G401.6 (cell line): ENCODE data around the gene SLC4A11.
A peak's percentile ranks its signal among the peaks of the same experiment; 100 is the strongest.

Experiments
- FAIRE-seq: peaks from 2 replicates; lab custom pipeline; 2012; peaks lifted over from hg19 to GRCh38; lab: Jason Lieb, UNC

SLC4A11 gene

GRCh38 chr20:3245711-3246110 is 6.7 kb upstream of the SLC4A11 start:
- FAIRE-seq, result no peak

- FAIRE-seq, result peak; percentile 78
These were observed 6.2 kb upstream of the SLC4A11 start for GRCh38 chr20:3245156-3245555.

GRCh38 chr20:3244613-3245012 is 5.6 kb upstream of the SLC4A11 start:
- FAIRE-seq, result no peak

DNA sequence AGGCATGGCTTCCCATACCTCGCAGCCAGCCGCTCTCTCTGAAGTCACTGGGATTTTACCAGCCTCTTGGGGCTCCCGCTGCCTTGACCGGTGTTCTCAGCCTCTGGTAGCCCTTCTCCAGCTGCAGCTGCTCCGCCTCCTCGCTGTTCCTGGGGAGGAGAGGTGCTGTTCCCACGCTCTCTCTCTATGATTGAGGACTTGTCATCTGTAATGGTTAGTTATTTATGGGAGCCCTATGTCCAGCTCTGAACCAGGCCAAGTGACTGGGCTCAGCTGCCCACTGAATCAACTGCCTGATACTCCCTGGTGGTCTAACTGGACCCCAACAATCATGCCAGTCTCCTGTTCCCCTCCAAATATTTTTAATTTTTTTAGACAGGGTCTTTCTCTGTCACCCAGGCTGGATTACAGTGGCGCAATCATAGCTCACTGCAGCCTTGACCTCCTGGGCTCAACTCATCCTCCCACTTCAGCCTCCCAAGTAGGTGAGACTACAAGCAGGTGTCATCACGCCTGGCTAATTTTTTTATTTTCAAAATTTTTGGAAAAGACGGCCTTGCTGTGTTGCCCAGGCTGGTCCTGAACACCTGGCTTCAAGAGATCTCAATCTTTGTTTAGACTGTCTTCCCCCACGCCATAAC is 4.8 kb upstream of the SLC4A11 start:
- no peak for FAIRE-seq

GRCh38 chr20:3242172-3242692 is 3.2 kb upstream of the SLC4A11 start:
- FAIRE-seq, result no peak

DNA sequence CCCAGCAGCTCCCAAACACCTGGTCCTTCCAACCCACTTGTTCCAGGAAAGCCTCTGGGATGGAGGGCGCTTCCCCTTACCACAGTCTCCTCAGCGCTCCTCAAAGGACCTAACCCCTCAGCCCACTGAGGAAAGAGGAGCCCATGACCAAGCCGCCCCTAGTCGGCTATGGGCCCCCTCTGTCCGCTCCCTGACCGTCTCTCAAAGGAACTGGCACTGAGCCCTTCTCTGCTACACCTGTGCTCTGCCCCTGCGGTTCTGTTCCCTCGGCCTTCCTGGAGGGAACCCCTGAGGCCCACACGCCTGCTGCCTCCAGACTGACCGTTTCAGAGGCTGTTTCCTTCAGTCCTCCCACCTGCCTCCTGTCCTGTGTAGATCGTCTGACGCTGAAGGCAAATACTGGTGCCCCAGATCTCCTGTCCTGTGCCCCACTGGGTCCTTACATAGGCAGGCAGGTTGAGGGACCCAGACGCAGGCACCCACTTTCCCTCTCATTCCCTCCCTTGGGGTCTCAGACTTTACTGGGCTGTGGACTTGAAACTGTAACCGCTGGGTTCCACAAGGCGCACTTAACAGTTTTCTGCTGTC is 1.9 kb upstream of the SLC4A11 start:
- FAIRE-seq, result no peak

DNA sequence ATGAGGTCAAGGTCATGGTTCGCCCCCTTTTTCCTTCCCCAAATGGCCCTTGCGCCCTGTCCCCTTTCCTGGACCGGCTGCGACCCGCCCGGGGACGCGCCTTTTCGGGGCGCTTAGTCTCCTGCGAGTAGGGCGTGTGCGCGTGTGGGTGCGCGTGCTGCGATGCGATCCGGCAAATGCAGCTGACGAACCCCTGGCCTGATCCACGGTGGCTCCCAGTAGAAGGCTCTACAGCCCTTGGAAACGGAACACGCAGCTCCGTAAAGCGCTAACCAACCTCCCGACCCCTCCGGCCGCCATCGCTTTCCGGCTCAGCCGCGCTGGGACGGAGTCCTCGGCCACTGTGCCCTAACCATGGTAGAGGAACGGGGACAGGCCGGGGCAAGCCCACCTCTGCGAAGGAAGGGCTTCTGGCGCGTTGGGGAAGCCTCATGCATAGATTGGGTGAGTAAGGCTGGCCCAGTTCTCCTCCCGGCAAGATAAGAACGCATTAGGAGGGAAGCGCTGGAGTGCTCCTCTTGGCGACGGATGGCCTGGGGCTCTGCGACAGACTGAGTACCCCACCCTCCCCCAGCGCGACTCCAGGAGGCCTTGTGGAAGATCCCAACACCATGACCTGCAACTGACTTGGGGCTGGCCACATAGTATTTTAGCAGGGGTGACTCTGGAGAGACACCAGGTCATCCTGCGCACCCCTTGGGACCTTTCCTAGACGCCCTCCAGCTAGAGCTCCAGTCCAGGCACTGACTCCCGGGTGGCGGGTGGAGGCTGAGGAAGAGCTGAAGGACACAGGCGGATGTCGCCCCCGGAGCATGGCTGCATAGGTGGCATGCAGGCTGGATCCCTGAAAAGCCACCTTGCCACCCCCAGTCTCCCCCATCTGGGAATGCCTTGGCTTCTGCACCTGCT is 1.1 kb upstream of the SLC4A11 start:
- FAIRE-seq, result no peak

GRCh38 chr20:3238616-3239025 is 369 bp downstream of the SLC4A11 start:
- no peak for FAIRE-seq

DNA sequence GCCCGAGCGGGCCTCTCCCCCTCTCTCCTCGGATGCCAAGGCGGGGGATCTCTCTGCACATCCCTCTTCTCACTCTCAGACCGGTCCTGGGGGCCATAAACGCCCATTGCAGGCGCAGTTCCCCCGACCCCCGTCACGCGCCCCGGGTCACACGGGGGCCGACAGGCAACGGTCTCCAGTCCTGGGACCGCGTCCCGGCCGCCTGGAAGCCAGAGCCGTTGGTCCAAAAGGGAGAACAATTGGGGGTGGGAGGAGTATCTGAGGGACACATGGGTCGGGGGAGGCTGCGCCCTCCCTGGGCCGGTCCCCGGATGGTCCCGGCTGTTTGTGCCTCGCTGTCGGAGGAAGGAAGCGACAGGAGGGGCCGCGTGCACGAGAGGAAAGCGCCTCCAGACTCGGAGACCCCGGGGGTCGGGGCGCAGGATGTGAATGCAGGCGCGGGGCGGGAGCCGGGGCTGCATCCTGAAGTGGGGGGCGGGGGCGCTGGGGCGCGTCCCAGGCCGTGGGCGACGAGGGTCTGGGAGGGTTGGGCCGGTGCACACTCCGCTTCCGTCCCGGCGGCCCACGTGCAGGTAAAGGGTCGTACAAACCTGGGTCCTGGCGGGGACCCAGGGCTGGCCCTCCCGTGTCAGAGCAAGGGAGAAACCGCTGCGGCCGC is 903 bp downstream of the SLC4A11 start:
- no peak for FAIRE-seq

DNA sequence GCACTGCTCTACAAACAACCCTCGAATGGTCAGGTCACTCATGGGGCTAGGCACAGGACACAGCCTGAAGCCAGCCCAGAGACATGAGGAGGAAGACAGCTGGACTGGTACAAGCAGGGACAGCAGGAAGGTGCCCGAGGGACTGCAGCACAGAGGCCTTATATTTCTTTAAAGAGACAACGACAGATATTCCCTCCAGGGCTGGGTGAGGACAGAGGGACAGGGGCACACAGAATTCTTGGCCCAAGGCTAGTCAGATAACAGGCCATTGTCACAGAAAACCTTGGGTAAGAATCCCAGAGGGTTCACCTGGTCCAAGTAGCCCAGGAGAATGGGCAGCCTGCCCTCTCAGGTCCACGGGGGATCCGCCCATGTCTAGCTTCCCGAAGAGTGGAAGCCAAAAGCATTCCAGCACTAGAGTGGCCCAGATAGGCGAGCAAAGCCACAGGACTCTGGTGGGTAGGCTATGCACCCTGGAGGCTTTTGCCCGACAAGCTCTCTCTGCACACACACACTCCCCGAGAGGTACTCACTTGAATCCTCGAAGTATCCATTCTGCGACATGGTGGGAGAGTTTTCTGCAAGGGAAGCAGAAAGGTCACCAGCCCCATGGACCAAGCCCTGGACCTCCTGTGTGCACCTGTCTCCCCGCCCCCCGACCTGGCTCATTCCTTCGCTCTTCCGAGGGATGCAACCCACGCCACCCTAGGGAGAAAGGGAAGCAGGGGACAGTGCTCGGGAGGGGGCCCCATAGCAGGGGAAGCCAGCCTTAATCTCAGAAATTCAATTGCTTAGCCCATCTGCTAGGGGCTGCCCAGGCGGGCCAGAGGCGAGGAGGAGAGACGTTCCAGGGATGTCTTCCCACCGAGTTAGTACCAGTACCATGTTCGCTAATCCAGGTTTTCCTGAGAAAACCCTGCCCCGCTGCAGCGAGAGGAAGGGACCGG is 1.7 kb downstream of the SLC4A11 start:
- no peak for FAIRE-seq

DNA sequence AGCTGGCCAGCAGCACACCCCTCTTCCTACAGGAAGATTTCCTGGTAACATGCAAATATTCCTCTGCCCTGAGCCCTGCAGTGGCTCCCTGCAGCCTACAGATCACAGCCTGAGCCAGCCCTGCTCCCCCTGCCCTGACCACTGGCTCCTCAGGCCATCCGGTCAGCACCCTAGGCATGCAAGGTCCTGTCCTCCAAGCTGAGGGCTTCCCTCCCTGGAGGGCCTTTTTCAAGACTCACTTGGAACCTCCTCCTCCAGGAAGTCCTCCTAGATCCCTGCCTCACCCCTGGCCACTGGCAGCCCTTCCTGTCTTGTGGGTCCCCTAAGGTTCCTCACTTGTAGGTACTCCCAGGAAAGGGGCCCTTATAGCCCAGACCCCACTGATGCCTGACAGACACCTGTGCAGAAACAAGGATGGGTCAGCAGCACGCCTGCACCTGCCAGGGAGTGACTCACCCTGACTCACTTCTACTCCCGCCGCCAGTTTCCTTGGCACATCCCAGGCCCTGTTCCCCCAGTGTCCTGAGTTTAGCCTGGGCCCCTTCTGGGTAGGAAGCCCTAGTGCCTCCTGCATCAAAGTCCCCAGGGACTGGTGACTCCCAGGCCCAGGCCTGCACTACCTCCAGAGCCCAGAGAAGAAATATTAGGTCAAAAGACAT is 3.2 kb downstream of the SLC4A11 start:
- FAIRE-seq, result no peak

GRCh38 chr20:3233991-3234498 is 4.9 kb downstream of the SLC4A11 start:
- no peak for FAIRE-seq

- FAIRE-seq, result no peak
These were observed 5.6 kb downstream of the SLC4A11 start for GRCh38 chr20:3233131-3233990.

- FAIRE-seq, result no peak
These were observed 7.0 kb downstream of the SLC4A11 start for GRCh38 chr20:3231889-3232588.

DNA sequence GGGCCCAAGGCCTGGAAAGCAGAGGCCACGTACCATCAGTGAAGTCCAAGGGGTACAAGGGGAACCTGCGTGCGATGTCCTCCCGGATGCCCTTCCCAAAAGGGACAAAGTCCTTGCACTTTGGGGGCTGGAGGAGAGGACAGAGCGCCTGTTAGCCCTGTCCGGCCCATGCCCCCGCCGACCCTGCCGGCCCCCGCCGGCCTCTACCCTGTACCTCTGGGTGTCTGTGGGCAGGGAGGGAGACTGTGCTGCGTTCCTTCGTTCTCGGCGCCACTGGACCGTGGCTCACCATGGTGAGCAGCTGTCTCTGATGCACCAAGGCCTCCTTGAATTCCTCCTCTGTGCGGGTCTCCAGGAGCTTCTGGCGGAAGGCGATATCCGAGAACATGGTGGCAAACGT is 7.9 kb downstream of the SLC4A11 start:
- no peak for FAIRE-seq

GRCh38 chr20:3229798-3230197 is 9.2 kb downstream of the SLC4A11 start:
- FAIRE-seq, result no peak

DNA sequence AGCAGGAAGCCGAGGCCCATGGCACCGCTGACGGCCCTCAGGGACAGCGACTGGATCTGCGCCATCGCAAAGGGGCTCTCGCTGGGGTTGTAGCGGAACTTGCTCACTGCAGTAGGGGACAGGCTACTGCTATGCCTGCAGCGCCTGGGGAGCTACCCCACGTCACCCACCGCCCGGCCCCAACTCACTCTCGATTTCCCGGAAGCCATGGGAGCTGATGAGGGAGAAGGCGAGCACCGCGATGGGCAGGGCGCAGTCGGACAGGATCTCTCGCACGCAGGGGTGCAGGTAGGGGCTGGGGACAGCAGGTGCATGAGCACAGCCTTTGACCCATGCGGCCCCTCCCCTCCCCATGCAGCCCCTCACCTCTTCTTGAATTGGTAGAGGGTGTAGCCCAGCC is 9.8 kb downstream of the SLC4A11 start:
- FAIRE-seq, result no peak

DNA sequence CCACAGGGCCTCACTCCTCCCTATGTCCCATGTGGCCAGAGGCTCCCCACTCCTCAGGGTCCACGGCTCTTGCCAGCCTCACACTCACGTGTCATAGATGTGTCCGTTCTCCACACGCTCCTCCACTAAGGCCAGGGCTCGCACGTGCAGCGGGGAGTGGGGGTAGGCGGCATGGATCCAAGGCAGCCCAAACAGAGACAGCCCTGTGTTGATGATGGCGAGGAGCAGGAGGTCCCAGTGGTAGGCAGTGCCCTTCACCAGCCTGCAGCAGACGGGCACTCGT is 10.3 kb downstream of the SLC4A11 start:
- FAIRE-seq, result no peak
